Activated T-helper 1 cell treated with Interleukin-2 at 50 U/mL for 16 hours (primary cell): ENCODE measurements around the gene COQ3.

ENCODE experiments used
- DNase-seq: peaks from one replicate; pipeline ENCODE4 v3.0.0-alpha.2; 2020; ENCODE audit warnings: low read depth

Gene COQ3

DNA sequence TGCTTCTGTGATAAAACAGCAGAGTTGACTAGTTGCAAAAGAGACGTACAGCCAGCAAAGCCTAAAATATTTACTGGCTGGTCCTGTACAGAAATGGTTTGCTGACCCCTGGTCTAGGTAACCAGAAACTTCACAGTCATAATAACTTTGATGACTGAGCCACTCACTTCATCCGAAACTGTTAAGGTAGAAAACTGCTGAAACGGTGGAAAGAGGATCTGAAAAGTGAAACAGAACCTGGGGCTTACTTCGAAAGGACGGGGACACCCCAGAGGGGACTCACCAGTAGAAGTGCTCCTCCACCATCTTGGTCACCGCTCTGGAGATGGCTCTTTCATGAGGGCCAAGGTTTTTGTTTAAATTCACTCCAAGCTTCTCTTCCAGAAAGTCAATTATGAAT is 60.9 kb downstream of the COQ3 start:
- no peak for DNase-seq

DNA sequence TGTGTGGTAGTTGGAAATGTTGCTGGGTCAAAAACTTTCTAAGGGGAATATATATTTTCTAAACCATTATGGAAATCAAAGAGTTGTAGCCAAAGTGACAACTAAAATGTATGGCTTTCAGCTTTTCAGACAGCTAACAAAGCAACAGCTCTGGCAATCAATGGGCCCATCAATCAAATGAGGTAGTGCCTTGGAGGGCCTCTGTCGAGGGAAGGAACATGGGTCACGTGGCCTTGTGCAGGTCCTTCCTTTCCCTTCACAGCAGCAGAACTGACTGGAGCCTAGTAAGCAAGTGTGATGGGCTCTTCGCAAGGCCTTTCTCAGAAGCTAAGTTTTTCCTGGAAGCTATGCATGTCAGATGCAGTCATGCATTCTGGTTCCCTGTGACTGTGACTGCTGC is 62.5 kb downstream of the COQ3 start:
- no peak for DNase-seq

DNA sequence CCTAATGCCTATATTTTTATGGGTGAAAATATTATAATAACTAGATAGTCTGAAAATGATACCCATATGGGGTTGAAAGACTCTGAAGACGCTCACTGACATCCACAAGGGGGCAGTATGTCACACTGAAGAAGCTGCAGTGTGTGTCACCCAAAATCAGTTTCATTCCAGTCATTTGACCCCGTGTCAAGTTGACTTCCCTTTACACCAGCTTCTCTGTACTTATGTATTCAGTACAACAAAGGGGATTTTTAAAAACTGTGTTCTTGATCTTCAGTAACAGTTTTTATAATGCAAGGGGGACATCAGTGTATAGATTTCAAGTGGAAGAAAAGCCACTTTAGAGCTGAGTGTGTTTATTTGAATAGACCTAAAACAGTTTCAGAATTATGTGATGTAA is 63.8 kb downstream of the COQ3 start:
- peak; percentile 16 for DNase-seq

DNA sequence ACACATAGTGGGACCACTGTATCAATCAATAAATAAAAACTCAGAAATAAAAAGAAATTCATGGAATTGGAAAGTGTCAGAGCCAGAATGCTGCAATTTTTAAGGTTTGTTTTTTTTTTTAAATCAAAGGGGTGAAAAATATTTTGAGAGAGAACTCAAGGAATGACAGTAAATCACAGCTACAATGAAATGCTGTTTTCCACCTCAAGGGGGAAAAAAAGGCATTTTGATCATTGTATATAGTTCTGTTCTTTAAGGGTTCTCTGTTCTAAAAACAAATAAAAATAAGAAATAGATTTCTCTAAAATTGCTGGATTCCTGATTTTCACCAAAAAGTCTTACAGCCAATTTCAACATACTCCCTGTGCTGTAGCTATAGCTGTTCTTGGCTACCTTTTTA is 69.0 kb downstream of the COQ3 start:
- no peak for DNase-seq
